HepG2 (cell line): ENCODE measurements around the gene TNFRSF18. TPM values are rescaled to one million over a fixed set of nuclear protein-coding genes. Genes with fewer than 3 reads are reported as not detected.

Experiments used
- ATAC-seq: fragments of 200-7000 bp; cut with Tn5 transposase; 3 replicates; pipeline ENCODE4 v1.9.1; 2020; ENCODE audit warnings: mild to moderate bottlenecking, moderate library complexity
- BruUV-seq: library from RNA; stranded (reverse); fragments of 400-500 nt; replicated peaks from 2 replicates; lab custom pipeline; 2021; lab: Mats Ljungman, UMichigan
- CTCF ChIA-PET: fragments of 300-600 bp; formaldehyde crosslinking; extraction: SDS; loops from one replicate; lab custom pipeline; 2021; ENCODE audit warnings: low total read pairs, inconsistent platforms, low intra/inter-chr PET ratio; lab: Yijun Ruan, JAX
- POLR2A ChIA-PET: fragments of 350-600 bp; sonication (Branson Sonifier 250); formaldehyde crosslinking; loops from one replicate; lab custom pipeline; 2020; ENCODE audit warnings: antibody characterized with exemption, inconsistent platforms; lab: Yijun Ruan, JAX
- DNase-seq: peaks from one replicate; pipeline ENCODE4 v3.0.0-alpha.2; 2015; ENCODE audit warnings: low spot score
- FAIRE-seq: peaks from 3 replicates; lab custom pipeline; 2011; peaks lifted over from hg19 to GRCh38; lab: Jason Lieb, UNC
- H2AFZ ChIP-seq: one replicate; pipeline ENCODE4 v1.6.1; 2011; ENCODE audit warnings: low read length, inconsistent platforms
- H3K27ac ChIP-seq: fragments of 300-600 bp; 3 replicates; pipeline ENCODE4 v1.8.0; 2011; ENCODE audit warnings: mixed run types, mild to moderate bottlenecking, mixed read lengths, low read length, inconsistent platforms; ENCODE audit not compliant: insufficient read depth; ENCODE audit errors: extremely low read length
- H3K27me3 ChIP-seq, 2 experiments: fragments of 200-600 bp in 1 of 2; 2 replicates in 1 of 2; 3 replicates in 1 of 2; pipeline versions ENCODE4 v1.6.0 to v1.8.0; 2011; ENCODE audit warnings: low read length in 2 of 2, mild to moderate bottlenecking in 2 of 2, moderate library complexity in 2 of 2, inconsistent platforms in 1 of 2; ENCODE audit not compliant: insufficient read depth in 2 of 2, control insufficient read depth in 1 of 2
- H3K36me3 ChIP-seq, 2 experiments: fragments of 200-600 bp in 1 of 2; replicated peaks in 1 of 2; 2 replicates in 1 of 2; 3 replicates in 1 of 2; pipeline versions ENCODE4 v1.5.1 to v1.8.0; 2011; ENCODE audit warnings: low read length in 2 of 2, inconsistent platforms in 1 of 2; ENCODE audit not compliant: insufficient read depth in 2 of 2, control insufficient read depth in 1 of 2
- H3K4me1 ChIP-seq: 2 replicates; pipeline ENCODE4 v1.5.1; 2012; ENCODE audit warnings: low read length, inconsistent platforms; ENCODE audit not compliant: insufficient read depth
- H3K4me2 ChIP-seq: 2 replicates; pipeline ENCODE4 v1.6.0; 2011; ENCODE audit warnings: low read depth, low read length, inconsistent platforms
- H3K4me3 ChIP-seq, 3 experiments: fragments of 200-600 bp in 1 of 3; sonication (generic), shearing (Covaris generic) in 1 of 3; replicated peaks in 1 of 3; 2 replicates each; pipeline ENCODE4 v1.5.1; 2011 to 2016; ENCODE audit warnings: low read length in 3 of 3, inconsistent platforms in 2 of 3, low read depth in 2 of 3, mild to moderate bottlenecking in 2 of 3, control low read depth in 1 of 3, mixed read lengths in 1 of 3; ENCODE audit not compliant: insufficient read depth in 1 of 3
- H3K79me2 ChIP-seq: one replicate; pipeline ENCODE4 v1.6.1; 2011; ENCODE audit warnings: low read length, inconsistent platforms; ENCODE audit not compliant: insufficient read depth
- H3K9ac ChIP-seq: 2 replicates; pipeline ENCODE4 v1.6.0; 2011; ENCODE audit warnings: mild to moderate bottlenecking, low read depth, low read length, inconsistent platforms; ENCODE audit not compliant: insufficient read depth
- H3K9me3 ChIP-seq: 2 replicates; pipeline ENCODE4 v1.5.1; 2012; ENCODE audit warnings: mild to moderate bottlenecking, low read length
- H4K20me1 ChIP-seq: 2 replicates; pipeline ENCODE4 v1.6.0; 2011; ENCODE audit warnings: inconsistent platforms, mild to moderate bottlenecking, low read length, moderate library complexity; ENCODE audit not compliant: insufficient read depth
- GTF2F1 ChIP-seq: fragments of 150-350 bp; IDR thresholded peaks from 2 replicates; pipeline ENCODE4 v1.6.1; 2014; ENCODE audit warnings: low read length
- KLF13 ChIP-seq: sonication (generic); formaldehyde crosslinking; IDR thresholded peaks from 2 replicates; pipeline ENCODE4 v1.4.0; 2020; ENCODE audit warnings: mild to moderate bottlenecking, missing genetic modification reagents
- KLF6 ChIP-seq: IDR thresholded peaks from 2 replicates; pipeline ENCODE4 v1.8.0; 2016; ENCODE audit warnings: missing biosample characterization, missing genetic modification reagents
- PHB2 ChIP-seq: fragments of 450-650 bp; IDR thresholded peaks from 2 replicates; pipeline ENCODE4 v1.6.1; 2018; ENCODE audit not compliant: partially characterized antibody
- ZFP36 ChIP-seq: fragments of 150-350 bp; IDR thresholded peaks from 2 replicates; pipeline ENCODE4 v1.6.1; 2018; ENCODE audit warnings: borderline replicate concordance, low read length, low read depth; ENCODE audit not compliant: partially characterized antibody
- ZNF121 ChIP-seq: sonication (generic); formaldehyde crosslinking; IDR thresholded peaks from 2 replicates; pipeline ENCODE4 v1.5.0; 2020; ENCODE audit warnings: mild to moderate bottlenecking, missing genetic modification reagents
- ZNF329 ChIP-seq: sonication (generic); formaldehyde crosslinking; IDR thresholded peaks from 2 replicates; pipeline ENCODE4 v1.9.0; 2021; ENCODE audit warnings: low read depth, mild to moderate bottlenecking, missing genetic modification reagents
- WGBS: methylation state at CpG from one replicate; pipeline ENCODE4 v1.1.6; 2017; ENCODE audit warnings: low lambda C conversion rate; 5-methylcytosine and 5-hydroxymethylcytosine counted together
- in situ Hi-C: cut with HindIII; loops from 2 replicates; pipeline ENCODE4 v1.10.0; 2017; ENCODE audit warnings: low pct_unique_long_range_greater_than_20kb; ENCODE audit not compliant: extremely low pct_ligation_motif_present
- intact Hi-C: fragments of 100-400 bp; cut with micrococcal nuclease; formaldehyde crosslinking; loops from one replicate; pipeline ENCODE4 v1.10.0; 2022; ENCODE audit not compliant: unreplicated experiment
- polyA plus RNA-seq, 8 experiments: library from polyadenylated mRNA; depleted of rRNA in 3 of 8; stranded (reverse) in 7 of 8; unstranded in 1 of 8; fragments of >200 nt; fragmentation: Illumina TruSeq in 4 of 8; extraction: Trizol in 4 of 8; gene quantifications; 2 replicates each; pipeline versions ENCODE4 v1.2.1 to v1.2.3, GENCODE V29; 2011 to 2016; ENCODE audit warnings: low read depth in 4 of 8, missing spikeins in 1 of 8, mixed read lengths in 1 of 8; ENCODE audit not compliant: insufficient read depth in 1 of 8
- total RNA-seq, 5 experiments: library from RNA; depleted of rRNA; stranded (reverse); fragments of >200 nt; fragmentation: Illumina TruSeq; extraction: Trizol; gene quantifications; 2 replicates each; pipeline ENCODE4 v1.2.3, GENCODE V29; 2016; ENCODE audit warnings: low read depth in 1 of 5
- TF ChIP-seq, protein P1 (sequence below): sonication (generic); formaldehyde crosslinking; IDR thresholded peaks from 2 replicates; pipeline ENCODE4 v1.4.0; 2020; ENCODE audit warnings: missing genetic modification reagents
- TF ChIP-seq, protein P2 (sequence below): sonication (generic); formaldehyde crosslinking; IDR thresholded peaks from 2 replicates; pipeline ENCODE4 v1.5.0; 2020; ENCODE audit warnings: missing genetic modification reagents, mild to moderate bottlenecking, borderline replicate concordance
- TF ChIP-seq, protein P3 (sequence below): sonication (generic); formaldehyde crosslinking; IDR thresholded peaks from 2 replicates; pipeline ENCODE4 v1.9.0; 2021; ENCODE audit warnings: missing genetic modification reagents, mild to moderate bottlenecking, borderline replicate concordance

The TNFRSF18 gene
- total and polyA plus RNA-seq, 2 of the 13 experiments (the other 11 are each of a cell fraction or from before 2014, with no cell fraction given): not detected

DNA sequence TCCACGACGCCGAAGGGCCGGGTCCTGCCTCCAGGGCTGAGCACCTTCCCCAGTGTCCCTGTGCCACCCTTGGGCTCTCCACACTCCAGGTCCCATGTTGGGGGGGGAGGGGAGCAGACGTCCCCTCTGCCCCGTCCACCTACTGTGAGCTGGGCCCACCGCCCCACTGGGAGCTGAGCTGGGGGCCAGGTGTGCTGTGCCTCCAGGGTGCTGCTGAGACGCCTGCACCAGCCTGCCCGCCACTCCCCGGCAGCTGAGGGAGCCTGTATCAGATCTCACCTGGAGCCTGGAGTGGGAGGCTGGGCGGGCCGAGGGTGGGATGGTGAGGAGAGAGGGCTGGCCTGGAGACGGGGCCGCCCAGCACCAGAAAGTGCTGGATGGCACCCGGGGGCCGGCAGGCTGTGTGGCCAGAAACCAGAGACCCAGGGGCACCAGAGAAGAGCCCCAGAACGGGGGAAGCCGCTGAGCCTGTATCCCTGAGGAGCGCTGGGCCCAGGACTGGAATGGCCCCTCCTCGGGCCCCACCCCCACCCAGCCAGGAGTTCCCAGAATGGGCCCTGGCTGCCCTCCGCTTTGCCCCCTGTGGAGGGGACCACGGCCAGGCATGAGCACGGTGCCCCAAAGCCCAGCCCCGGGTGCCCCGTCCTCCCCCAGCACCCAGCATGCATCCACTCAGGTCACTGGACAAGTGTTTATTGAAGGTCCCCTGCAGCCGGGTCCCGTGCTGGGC lies 3.4 kb downstream of the TNFRSF18 start:
- H3K27ac ChIP-seq: no peak overlapping the region
- H3K4me1 ChIP-seq: peaks cover 22% of the 10 kb centered on the region
- TF ChIP-seq KLF6 (CRISPR knock-in tag): no peak
- no peak for TF ChIP-seq ZNF121 (CRISPR knock-in tag)
- TF ChIP-seq, protein P1, sequence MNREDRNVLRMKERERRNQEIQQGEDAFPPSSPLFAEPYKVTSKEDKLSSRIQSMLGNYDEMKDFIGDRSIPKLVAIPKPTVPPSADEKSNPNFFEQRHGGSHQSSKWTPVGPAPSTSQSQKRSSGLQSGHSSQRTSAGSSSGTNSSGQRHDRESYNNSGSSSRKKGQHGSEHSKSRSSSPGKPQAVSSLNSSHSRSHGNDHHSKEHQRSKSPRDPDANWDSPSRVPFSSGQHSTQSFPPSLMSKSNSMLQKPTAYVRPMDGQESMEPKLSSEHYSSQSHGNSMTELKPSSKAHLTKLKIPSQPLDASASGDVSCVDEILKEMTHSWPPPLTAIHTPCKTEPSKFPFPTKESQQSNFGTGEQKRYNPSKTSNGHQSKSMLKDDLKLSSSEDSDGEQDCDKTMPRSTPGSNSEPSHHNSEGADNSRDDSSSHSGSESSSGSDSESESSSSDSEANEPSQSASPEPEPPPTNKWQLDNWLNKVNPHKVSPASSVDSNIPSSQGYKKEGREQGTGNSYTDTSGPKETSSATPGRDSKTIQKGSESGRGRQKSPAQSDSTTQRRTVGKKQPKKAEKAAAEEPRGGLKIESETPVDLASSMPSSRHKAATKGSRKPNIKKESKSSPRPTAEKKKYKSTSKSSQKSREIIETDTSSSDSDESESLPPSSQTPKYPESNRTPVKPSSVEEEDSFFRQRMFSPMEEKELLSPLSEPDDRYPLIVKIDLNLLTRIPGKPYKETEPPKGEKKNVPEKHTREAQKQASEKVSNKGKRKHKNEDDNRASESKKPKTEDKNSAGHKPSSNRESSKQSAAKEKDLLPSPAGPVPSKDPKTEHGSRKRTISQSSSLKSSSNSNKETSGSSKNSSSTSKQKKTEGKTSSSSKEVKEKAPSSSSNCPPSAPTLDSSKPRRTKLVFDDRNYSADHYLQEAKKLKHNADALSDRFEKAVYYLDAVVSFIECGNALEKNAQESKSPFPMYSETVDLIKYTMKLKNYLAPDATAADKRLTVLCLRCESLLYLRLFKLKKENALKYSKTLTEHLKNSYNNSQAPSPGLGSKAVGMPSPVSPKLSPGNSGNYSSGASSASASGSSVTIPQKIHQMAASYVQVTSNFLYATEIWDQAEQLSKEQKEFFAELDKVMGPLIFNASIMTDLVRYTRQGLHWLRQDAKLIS: no peak
- TF ChIP-seq, protein P2, sequence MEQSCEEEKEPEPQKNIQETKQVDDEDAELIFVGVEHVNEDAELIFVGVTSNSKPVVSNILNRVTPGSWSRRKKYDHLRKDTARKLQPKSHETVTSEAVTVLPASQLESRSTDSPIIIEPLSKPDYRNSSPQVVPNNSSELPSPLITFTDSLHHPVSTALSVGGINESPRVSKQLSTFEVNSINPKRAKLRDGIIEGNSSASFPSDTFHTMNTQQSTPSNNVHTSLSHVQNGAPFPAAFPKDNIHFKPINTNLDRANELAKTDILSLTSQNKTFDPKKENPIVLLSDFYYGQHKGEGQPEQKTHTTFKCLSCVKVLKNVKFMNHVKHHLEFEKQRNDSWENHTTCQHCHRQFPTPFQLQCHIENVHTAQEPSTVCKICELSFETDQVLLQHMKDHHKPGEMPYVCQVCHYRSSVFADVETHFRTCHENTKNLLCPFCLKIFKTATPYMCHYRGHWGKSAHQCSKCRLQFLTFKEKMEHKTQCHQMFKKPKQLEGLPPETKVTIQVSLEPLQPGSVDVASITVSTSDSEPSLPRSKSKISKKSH: no peak
- TF ChIP-seq, protein P3, sequence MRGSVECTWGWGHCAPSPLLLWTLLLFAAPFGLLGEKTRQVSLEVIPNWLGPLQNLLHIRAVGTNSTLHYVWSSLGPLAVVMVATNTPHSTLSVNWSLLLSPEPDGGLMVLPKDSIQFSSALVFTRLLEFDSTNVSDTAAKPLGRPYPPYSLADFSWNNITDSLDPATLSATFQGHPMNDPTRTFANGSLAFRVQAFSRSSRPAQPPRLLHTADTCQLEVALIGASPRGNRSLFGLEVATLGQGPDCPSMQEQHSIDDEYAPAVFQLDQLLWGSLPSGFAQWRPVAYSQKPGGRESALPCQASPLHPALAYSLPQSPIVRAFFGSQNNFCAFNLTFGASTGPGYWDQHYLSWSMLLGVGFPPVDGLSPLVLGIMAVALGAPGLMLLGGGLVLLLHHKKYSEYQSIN (CRISPR knock-in tag): no peak
- TF ChIP-seq GTF2F1: no peak
- TF ChIP-seq ZNF329 (CRISPR knock-in tag): no peak
- TF ChIP-seq KLF13 (CRISPR knock-in tag): no peak
- TF ChIP-seq ZFP36: no peak
- no peak for TF ChIP-seq PHB2
- no peak overlapping the region for H2AFZ ChIP-seq
- H3K9me3 ChIP-seq: no peaks in the 10 kb centered on the region
- in situ Hi-C loops (no loop called here), intact Hi-C loops (no loop called here)
- no peaks in the 10 kb centered on the region for H3K79me2 ChIP-seq
- DNase-seq (no peak), FAIRE-seq (no peak), ATAC-seq (no peak)
- no peaks in the 10 kb centered on the region for H4K20me1 ChIP-seq
- H3K4me3 ChIP-seq: no peak overlapping the region
- no peaks in the 10 kb centered on the region for H3K36me3 ChIP-seq
- 43% methylated on average over 12 of the region's 27 CpGs for WGBS
- ChIA-PET POLR2A (no interaction called here), CTCF (no interaction called here)
- no TSS peak for BruUV-seq
- no peak overlapping the region for H3K9ac ChIP-seq
- peaks cover 27 to 66% of the 10 kb centered on the region in 2 experiments; a peak in 4 of 5 replicates for H3K27me3 ChIP-seq
- H3K4me2 ChIP-seq: no peak overlapping the region
